Ectodermal cell (in vitro differentiated cells): ENCODE data around the gene WNK3.
A peak's percentile ranks its signal among the peaks of the same experiment; 100 is the strongest.

Source experiments
- H3K27ac ChIP-seq: 2 replicates; pipeline ENCODE4 v1.7.0; 2013; ENCODE audit warnings: mild to moderate bottlenecking, low read depth, low read length; ENCODE audit not compliant: insufficient read depth, poor library complexity, severe bottlenecking
- H3K27me3 ChIP-seq: 2 replicates; pipeline ENCODE4 v1.7.0; 2013; ENCODE audit warnings: mild to moderate bottlenecking, low read length; ENCODE audit not compliant: insufficient read depth, control insufficient read depth, poor library complexity, severe bottlenecking
- H3K36me3 ChIP-seq: one replicate; pipeline ENCODE4 v1.7.0; 2013; ENCODE audit warnings: low read length; ENCODE audit not compliant: control insufficient read depth, insufficient read depth
- H3K4me1 ChIP-seq: one replicate; pipeline ENCODE4 v1.7.0; 2013; ENCODE audit warnings: low read length; ENCODE audit not compliant: control insufficient read depth, insufficient read depth
- H3K4me3 ChIP-seq: 2 replicates; pipeline ENCODE4 v1.7.0; 2013; ENCODE audit warnings: low read depth, low read length, control low read depth; ENCODE audit not compliant: insufficient read depth
- H3K9me3 ChIP-seq: 2 replicates; pipeline ENCODE4 v1.7.0; 2013; ENCODE audit warnings: mild to moderate bottlenecking, low read length, moderate library complexity; ENCODE audit not compliant: control insufficient read depth
- WGBS, 2 experiments: methylation state at CpG; one replicate each; pipeline ENCODE4 v1.1.7; 2013; ENCODE audit warnings: missing lambda C conversion rate in 2 of 2; 5-methylcytosine and 5-hydroxymethylcytosine counted together

Gene WNK3

DNA sequence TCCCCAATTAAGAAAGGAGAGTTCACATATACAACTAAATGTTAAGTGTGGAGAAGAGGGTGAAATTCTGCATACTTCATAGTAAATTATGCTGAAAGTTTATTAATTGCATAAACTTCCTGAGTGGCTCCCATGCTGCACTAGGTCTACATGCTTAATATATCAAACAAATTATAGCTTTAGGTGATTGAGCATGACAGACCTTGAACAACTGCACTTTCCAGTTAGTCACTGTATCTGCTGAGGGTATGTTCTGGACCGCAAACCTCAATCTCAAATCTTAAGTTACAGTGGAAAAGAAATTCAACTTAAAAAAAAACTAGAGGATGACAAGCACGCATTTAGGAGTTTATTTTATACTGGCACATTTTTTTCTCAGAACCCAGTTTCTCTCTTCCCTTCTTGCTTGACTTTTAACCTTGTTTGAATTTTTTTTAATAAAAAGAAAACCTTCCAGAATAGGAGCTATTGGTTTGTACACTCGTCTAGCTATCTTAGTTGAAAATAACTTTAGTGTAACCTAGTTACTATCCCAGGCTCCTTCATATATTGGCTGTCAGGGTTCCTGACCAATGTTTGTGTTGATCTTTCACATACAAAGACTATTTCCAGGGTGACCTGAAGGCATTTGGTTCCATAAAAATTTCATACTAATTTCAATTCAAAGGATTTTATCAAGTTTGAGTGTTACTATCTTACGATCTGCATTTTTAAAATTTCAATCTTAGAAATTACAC is 164.6 kb downstream of the WNK3 start:
- Histone ChIP-seq H3K4me3 (no peak overlapping the region), H3K27me3 (no peaks in the 10 kb centered on the region), H3K9me3 (no peaks in the 10 kb centered on the region), H3K4me1 (no peaks in the 10 kb centered on the region), H3K27ac (no peak overlapping the region), H3K36me3 (no peaks in the 10 kb centered on the region)
- 89 to 90% methylated on average over 1 to 4 of the region's 4 CpGs for WGBS, 2 experiments

DNA sequence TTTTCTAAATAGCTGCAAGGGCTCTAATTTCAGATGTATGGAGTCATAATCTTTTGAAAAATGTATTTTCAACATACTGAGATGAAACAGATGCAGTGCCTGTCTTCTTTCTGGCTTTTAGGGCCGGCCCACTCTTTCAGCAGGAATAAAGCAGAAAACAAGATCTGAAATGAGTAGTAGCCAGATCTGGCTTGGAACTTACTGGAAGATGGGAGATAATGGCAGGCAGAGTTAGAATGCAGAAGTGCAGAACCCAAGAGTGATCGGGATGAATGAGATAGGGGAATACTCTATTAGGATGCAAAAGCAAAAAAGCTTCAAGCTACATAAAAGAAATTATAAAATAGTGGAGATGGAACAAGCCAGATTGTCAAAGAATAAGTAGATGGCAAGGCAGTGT is 173.4 kb downstream of the WNK3 start:
- 90 to 94% methylated on average over 2 of the region's 2 CpGs for WGBS, 2 experiments
- Histone ChIP-seq H3K4me3 (no peak overlapping the region), H3K9me3 (no peaks in the 10 kb centered on the region), H3K27ac (no peak overlapping the region), H3K4me1 (peaks cover 6% of the 10 kb centered on the region), H3K36me3 (no peaks in the 10 kb centered on the region), H3K27me3 (no peaks in the 10 kb centered on the region)

DNA sequence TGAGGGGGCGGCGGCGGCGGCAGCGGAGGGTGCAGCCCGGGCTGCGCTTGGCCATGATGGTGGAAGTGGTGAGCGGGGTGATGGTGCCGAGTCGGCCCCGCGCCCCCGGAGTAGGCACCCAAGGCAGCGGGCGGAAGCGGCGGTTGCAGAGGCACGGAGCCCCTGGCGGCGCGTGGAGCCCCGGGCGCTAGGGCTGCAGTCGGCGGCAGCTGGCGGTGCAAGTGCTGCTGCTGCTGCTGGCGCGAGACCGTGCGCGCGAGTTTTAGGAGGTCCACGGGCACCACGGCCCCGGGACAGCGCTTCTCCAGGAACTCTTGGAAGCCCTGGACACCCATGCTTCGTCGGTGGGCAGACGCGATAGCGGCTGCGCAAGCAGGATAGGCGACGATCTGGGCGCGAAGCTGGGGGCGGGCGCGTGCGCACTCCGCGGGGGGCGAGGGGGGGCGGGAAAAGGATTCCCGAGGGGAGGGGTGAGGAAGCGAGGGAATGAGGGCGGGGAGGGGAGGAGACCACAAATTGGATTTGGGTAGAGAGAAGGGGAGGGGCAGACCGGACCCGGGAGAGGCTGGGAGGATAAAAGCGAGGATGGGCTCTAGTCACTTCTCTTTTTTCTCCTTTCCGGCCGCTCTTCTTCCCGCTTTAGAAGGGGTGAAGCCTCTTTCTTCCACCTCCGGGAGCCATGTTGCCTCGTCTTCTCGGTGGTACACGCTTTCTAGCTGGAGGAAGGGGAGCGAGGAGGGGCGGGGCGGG is 174.8 kb downstream of the WNK3 start, which contains the start of gene FAM120C:
FAM120C (minus strand) TSS at position 391 of the 750 bp plus-strand sequence; CDS start at position 335, 56 bp downstream.
- H3K36me3 ChIP-seq, result no peaks in the 10 kb centered on the region
- peak within 1 kb of the TSS; percentile 76 for H3K4me3 ChIP-seq
- H3K27me3 ChIP-seq, result no peaks in the 10 kb centered on the region
- no peaks in the 10 kb centered on the region for H3K9me3 ChIP-seq
- H3K4me1 ChIP-seq, result peaks cover 6% of the 10 kb centered on the region
- H3K27ac ChIP-seq, result peak within 1 kb of the TSS; percentile 76
- WGBS, 2 experiments, result 0 to 1% methylated on average over 39 to 69 of the region's 70 CpGs

DNA sequence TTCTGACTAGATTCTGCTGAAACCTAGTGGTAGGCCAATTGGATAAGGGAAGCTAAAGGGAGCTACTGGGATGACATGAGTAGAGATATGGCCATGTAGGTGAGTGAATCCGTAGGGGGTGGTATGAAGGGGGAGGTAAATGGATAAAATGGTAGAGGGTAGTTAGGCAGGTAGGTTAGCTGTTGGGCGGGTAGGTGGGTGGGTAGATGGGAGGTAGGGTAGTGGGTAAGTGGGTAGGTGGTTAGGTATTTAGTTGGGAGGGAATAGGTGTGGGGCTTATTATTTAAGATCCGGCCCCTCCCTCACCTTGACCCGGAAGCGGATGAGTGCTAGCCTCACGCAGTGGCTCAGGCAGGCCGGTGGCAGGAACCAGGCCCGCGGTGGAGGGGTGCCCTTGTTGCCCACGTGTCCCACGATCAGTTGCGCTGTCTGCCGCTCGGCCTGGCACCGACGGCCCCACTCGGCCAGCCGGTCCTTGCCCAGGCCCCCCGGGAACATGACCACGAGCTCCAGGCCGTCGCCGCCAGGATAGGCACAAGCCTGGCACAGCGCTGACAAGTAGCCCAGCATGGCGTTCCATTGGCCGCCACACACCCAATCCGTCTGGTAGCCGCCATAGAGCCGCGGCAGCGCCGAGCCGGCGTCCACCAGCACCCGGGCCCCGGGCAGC is 175.5 kb downstream of the WNK3 start:
- H3K27ac ChIP-seq, result no peak overlapping the region
- H3K36me3 ChIP-seq, result no peaks in the 10 kb centered on the region
- H3K4me3 ChIP-seq, result peak overlapping the region; percentile 76
- H3K4me1 ChIP-seq, result peaks cover 6% of the 10 kb centered on the region
- H3K27me3 ChIP-seq, result no peaks in the 10 kb centered on the region
- no peaks in the 10 kb centered on the region for H3K9me3 ChIP-seq
- 1% methylated on average over 36 of the region's 36 CpGs for WGBS, 2 experiments

DNA sequence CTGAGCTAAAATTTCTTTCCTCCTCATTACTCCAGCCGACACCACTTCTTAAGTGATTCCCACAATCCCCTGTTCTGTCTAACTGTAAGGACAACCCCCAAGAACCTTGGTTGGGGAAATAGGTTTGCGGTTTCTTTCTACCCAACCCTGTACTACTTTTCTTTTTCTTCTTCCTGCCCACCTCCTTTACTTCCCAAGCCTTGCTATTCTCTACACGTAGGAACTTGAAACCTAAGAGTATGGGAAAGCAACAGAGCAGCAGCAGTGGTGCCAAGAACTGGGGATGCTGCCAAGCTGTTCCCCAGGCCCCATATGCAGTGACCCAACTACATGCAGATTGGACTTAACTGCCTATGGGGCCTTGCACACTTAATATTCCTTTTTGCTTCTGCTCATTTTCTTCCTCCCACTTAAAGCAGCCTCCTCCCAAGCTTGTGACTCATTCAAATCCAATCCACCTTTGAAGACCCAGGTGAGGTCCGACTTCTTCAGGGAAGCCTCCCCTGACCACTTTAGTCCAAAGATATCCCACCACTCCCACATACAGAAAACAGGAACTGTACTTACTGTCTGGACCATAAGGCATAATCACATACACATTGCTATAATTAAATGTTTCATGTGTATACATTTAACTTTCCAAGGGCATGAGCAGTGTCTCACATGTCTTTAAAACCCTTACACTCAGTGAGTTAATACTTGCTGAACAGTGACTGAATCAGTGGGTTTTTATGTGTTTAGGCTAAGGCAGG is 176.5 kb downstream of the WNK3 start:
- 47 to 66% methylated on average over 2 to 4 of the region's 4 CpGs for WGBS, 2 experiments

DNA sequence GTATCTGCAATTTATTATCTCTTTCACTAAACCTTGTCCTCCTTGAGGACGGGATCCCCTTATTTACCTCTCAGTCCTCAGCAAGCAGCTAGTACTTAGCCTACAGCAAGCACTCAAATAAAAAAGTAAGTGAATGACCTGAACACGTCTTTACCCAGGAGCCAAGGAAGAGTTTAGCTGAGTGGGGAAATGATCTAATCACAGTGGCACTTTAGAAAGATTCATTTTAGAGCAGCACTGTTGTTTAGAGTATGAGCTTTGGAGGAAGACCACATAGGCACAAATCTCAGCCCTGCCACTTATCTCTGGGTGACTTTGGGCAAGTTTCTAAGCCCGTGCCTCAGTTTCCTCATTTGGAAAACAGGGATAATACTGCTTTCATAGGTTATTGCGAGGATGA is 177.4 kb downstream of the WNK3 start:
- Histone ChIP-seq H3K9me3 (no peaks in the 10 kb centered on the region), H3K4me1 (peaks cover 6% of the 10 kb centered on the region), H3K4me3 (peak overlapping the region; percentile 3), H3K27me3 (no peaks in the 10 kb centered on the region), H3K36me3 (peaks cover 3% of the 10 kb centered on the region), H3K27ac (no peak overlapping the region)
- WGBS, 2 experiments, result 66 to 80% methylated on average over 3 of the region's 4 CpGs

More for the DNA sequence above, 176.5 kb downstream of the WNK3 start:
- Histone ChIP-seq H3K36me3 (peaks cover 1% of the 10 kb centered on the region), H3K9me3 (no peaks in the 10 kb centered on the region), H3K4me1 (peaks cover 6% of the 10 kb centered on the region), H3K27me3 (no peaks in the 10 kb centered on the region), H3K4me3 (peak overlapping the region; percentile 76), H3K27ac (no peak overlapping the region)

DNA sequence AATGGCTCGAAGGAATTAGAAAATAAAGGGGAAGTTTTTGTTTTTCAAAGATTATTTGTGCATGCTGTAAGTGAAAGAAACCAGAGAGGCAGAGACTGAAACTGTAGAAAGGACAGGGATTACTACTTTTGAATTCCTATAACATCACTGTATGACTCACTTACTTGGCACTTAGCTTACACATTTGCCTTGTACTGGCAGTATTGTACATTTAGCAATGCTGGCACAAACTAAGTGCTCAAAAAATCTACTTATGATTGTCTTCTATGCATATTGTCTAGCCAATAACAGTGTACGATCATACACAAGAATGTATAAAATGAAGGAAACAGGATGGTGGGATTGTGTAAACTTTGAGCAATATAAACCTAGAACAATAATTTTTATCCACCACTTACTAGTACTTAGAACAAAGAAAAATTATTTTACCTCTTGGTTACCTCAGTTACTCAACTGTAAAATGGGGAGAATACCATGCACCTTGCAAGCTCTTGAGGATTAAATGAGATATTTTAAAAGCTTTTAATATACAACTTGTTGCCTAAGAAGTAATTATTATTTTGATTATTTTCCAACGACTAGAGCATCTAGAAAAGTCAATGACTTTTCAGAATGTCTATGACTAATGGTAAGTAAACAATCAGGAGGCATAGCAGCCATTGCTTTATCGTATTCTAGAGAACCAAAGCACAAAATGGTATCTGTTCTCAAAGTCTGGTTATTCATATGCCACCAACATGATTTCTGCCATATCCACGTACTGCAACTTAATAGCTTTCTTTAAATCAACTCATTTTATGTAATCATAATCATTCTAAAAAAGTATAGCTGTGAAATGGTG is 179.5 kb downstream of the WNK3 start:
- Histone ChIP-seq H3K4me1 (peaks cover 6% of the 10 kb centered on the region), H3K36me3 (peaks cover 3% of the 10 kb centered on the region), H3K27ac (no peak overlapping the region), H3K9me3 (no peaks in the 10 kb centered on the region), H3K4me3 (no peak overlapping the region), H3K27me3 (no peaks in the 10 kb centered on the region)
- 91 to 96% methylated on average over 2 to 4 of the region's 5 CpGs for WGBS, 2 experiments

DNA sequence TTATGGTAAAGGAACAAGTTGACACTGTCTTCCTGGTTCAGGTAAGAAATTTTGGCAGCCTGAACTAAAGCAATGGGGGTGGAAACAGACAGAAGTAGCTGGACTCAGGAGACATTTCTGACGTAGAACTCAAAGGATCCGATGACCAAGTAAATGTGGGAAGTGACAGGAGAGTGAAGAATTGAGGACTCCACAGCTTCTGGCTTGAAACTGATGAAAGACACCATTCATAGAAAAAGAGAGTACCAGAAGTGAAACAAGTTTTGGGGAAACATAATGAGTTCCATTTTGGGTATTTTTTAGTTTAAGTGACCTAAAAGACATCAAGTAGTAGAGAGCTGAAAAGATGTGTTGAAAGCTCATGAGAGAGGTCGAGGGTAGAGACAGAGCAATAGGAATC is 180.5 kb downstream of the WNK3 start:
- Histone ChIP-seq H3K4me3 (no peak overlapping the region), H3K9me3 (no peaks in the 10 kb centered on the region)

DNA sequence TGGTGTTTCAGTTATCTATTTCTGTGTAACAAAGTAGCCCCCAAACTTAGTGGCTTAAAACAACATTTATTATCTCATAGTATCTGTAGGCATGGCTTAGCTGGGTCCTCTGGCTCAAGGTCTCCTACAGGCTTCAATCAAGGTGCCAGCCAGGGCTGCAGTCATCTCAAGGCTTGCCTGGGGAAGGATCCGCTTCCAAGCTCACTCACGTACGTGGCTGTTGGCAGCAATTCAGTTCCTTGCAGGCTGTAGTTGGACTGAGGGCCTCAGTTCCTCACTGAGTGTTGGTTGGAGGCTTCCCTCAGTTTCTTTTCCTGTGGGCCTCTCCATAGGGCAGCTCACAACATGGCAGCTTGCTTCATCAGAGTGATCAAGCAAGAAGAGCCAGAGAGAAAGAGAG is 184.1 kb downstream of the WNK3 start:
- Histone ChIP-seq H3K9me3 (no peaks in the 10 kb centered on the region), H3K27me3 (no peaks in the 10 kb centered on the region), H3K4me1 (no peaks in the 10 kb centered on the region), H3K27ac (no peak overlapping the region), H3K36me3 (peaks cover 3% of the 10 kb centered on the region), H3K4me3 (no peak overlapping the region)
- WGBS, 2 experiments, result 91 to 95% methylated on average over 3 of the region's 3 CpGs

More for the DNA sequence above, 180.5 kb downstream of the WNK3 start:
- H3K4me1 ChIP-seq, result peaks cover 6% of the 10 kb centered on the region
- 96 to 97% methylated on average over 2 to 3 of the region's 3 CpGs for WGBS, 2 experiments
- peaks cover 3% of the 10 kb centered on the region for H3K36me3 ChIP-seq
- H3K27ac ChIP-seq, result no peak overlapping the region
- no peaks in the 10 kb centered on the region for H3K27me3 ChIP-seq
